Measurements from ENCODE around the gene CDH13.

Gene CDH13

GRCh38 chr16:83409347-83409746 is 782.6 kb downstream of the CDH13 start (continued):
- no peak for TF ChIP-seq EGR2 (tag by site-specific recombination; IDR thresholded peaks at IDR 0.05; ENCODE audit: low read depth)

- Histone ChIP-seq H3K27ac (ENCODE audit: extremely low read depth, low read depth, low read length) (no peak overlapping the region), H3K36me3 (ENCODE audit: control insufficient read depth in 2 of 2, insufficient read depth in 1 of 2, low read length in 2 of 2) (no peaks in the 10 kb centered on the region), H3K4me1 (ENCODE audit: control insufficient read depth, insufficient read depth, low read length) (no peaks in the 10 kb centered on the region), H3K9me3 (ENCODE audit: control insufficient read depth, insufficient read depth, low read depth, low read length) (no peaks in the 10 kb centered on the region), H3K4me3 (ENCODE audit: low read depth, low read length) (no peak overlapping the region)
- POLR2A ChIA-PET: no interaction called here
- TF ChIP-seq ZFP69B (tag by site-specific recombination; IDR thresholded peaks at IDR 0.05): no peak
- no peak for TF ChIP-seq ZNF596 (tag by site-specific recombination; IDR thresholded peaks at IDR 0.05)
- no peak for TF ChIP-seq ZNF664 (tag by site-specific recombination; IDR thresholded peaks at IDR 0.05)
- TF ChIP-seq ZNF449 (tag by site-specific recombination; IDR thresholded peaks at IDR 0.05): no peak
- TF ChIP-seq SETDB1 (IDR thresholded peaks at IDR 0.05; ENCODE audit: insufficient read length, low read length): no peak
- TF ChIP-seq, protein P1, sequence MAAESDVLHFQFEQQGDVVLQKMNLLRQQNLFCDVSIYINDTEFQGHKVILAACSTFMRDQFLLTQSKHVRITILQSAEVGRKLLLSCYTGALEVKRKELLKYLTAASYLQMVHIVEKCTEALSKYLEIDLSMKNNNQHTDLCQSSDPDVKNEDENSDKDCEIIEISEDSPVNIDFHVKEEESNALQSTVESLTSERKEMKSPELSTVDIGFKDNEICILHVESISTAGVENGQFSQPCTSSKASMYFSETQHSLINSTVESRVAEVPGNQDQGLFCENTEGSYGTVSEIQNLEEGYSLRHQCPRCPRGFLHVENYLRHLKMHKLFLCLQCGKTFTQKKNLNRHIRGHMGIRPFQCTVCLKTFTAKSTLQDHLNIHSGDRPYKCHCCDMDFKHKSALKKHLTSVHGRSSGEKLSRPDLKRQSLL (tag by site-specific recombination; IDR thresholded peaks at IDR 0.05): no peak
- no peak for TF ChIP-seq ZBTB1 (tag by site-specific recombination; IDR thresholded peaks at IDR 0.05)
- CTCF ChIA-PET: interaction anchor here (1.8 kb wide), 1 partner anchor 28 kb away, joined by 5 read pairs; no protein-coding TSS in a partner anchor
Observed at GRCh38 chr16:83418565-83418964, 791.8 kb downstream of the CDH13 start.

DNA sequence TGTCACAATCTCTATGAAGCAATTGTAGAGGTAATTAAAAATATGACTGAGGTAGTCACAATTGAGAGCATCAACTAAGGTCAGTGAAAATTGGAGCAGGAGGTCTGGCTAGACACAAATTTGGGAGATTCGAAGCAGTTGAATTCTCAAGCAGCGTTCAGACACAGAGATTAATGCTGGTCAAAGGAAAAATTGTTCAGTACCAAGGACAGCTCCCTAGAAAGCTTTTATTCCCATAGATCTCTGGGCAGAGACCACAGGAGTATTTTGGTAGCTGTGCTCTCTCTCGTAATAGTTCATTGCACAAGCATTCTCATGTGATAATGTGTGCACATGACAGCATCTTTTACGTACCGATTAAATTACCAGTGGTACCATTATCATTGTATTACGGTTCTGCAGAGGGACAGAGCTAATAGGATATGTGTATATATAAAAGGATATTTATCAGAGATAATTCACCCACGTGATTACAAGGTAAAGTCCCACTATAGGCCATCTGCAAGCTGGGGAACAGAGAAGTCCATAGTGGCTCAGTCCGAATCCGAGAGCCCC is 793.5 kb downstream of the CDH13 start:
- TF ChIP-seq GLI4 (tag by site-specific recombination; IDR thresholded peaks at IDR 0.05): no peak
- TF ChIP-seq ZNF558 (tag by site-specific recombination; IDR thresholded peaks at IDR 0.05): no peak
- TF ChIP-seq RBAK (tag by site-specific recombination; IDR thresholded peaks at IDR 0.05): no peak
- no peak for TF ChIP-seq SETDB1 (IDR thresholded peaks at IDR 0.05; ENCODE audit: insufficient read length, low read length)
- TF ChIP-seq, protein P2, sequence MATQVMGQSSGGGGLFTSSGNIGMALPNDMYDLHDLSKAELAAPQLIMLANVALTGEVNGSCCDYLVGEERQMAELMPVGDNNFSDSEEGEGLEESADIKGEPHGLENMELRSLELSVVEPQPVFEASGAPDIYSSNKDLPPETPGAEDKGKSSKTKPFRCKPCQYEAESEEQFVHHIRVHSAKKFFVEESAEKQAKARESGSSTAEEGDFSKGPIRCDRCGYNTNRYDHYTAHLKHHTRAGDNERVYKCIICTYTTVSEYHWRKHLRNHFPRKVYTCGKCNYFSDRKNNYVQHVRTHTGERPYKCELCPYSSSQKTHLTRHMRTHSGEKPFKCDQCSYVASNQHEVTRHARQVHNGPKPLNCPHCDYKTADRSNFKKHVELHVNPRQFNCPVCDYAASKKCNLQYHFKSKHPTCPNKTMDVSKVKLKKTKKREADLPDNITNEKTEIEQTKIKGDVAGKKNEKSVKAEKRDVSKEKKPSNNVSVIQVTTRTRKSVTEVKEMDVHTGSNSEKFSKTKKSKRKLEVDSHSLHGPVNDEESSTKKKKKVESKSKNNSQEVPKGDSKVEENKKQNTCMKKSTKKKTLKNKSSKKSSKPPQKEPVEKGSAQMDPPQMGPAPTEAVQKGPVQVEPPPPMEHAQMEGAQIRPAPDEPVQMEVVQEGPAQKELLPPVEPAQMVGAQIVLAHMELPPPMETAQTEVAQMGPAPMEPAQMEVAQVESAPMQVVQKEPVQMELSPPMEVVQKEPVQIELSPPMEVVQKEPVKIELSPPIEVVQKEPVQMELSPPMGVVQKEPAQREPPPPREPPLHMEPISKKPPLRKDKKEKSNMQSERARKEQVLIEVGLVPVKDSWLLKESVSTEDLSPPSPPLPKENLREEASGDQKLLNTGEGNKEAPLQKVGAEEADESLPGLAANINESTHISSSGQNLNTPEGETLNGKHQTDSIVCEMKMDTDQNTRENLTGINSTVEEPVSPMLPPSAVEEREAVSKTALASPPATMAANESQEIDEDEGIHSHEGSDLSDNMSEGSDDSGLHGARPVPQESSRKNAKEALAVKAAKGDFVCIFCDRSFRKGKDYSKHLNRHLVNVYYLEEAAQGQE (tag by site-specific recombination; IDR thresholded peaks at IDR 0.05): peak; percentile 83
- no peak for TF ChIP-seq ZBTB10 (tag by site-specific recombination; IDR thresholded peaks at IDR 0.05)
- TF ChIP-seq TRIM28 (IDR thresholded peaks at IDR 0.05; ENCODE audit: borderline replicate concordance, low read length): no peak
- no peak for TF ChIP-seq ZSCAN23 (tag by site-specific recombination; IDR thresholded peaks at IDR 0.05)
- TF ChIP-seq GLI2 (tag by site-specific recombination; IDR thresholded peaks at IDR 0.05; ENCODE audit: borderline replicate concordance, low read depth): no peak
- Histone ChIP-seq H3K9me3 (ENCODE audit: control insufficient read depth, insufficient read depth, low read depth, low read length) (no peaks in the 10 kb centered on the region), H3K27ac (ENCODE audit: extremely low read depth, low read depth, low read length) (no peak overlapping the region), H3K4me1 (ENCODE audit: control insufficient read depth, insufficient read depth, low read length) (no peaks in the 10 kb centered on the region), H3K4me3 (ENCODE audit: low read depth, low read length) (no peak overlapping the region), H3K36me3 (ENCODE audit: control insufficient read depth in 2 of 2, insufficient read depth in 1 of 2, low read length in 2 of 2) (no peaks in the 10 kb centered on the region)
- ChIA-PET POLR2A (interaction anchor here (0.6 kb wide), 1 partner anchor 808 kb away, joined by 4 read pairs; no protein-coding TSS in a partner anchor), CTCF (interaction anchor here (0.6 to 0.9 kb wide), 2 partner anchors 25 to 701 kb away, joined by 3 to 4 read pairs; no protein-coding TSS in a partner anchor)

Data from HEK293 (cell line).